Lung (tissue), 12 donors: ENCODE measurements around the gene TCOF1. TPM values are rescaled to one million over a fixed set of nuclear protein-coding genes. Genes with fewer than 3 reads are reported as not detected.

Source experiments
- ATAC-seq: fragments of 200-7000 bp; cut with Tn5 transposase; one replicate; pipeline ENCODE4 v1.9.1; 2020; ENCODE audit warnings: moderate number of reproducible peaks; ENCODE audit not compliant: insufficient read depth, low FRiP score
- DNase-seq, 3 donors: peaks; one replicate each; pipeline ENCODE4 v3.0.0-alpha.2; 2013 to 2017
- H3K27ac ChIP-seq, 2 donors: one replicate each; pipeline ENCODE4 v1.5.1; 2013; ENCODE audit warnings: mild to moderate bottlenecking in 2 of 2, moderate library complexity in 2 of 2, control low read depth in 1 of 2, inconsistent platforms in 1 of 2, low read depth in 1 of 2, low read length in 1 of 2
- H3K27me3 ChIP-seq, 3 donors: one replicate each; pipeline ENCODE4 v1.5.1; 2013; ENCODE audit warnings: low read length in 2 of 3; ENCODE audit not compliant: control insufficient read depth in 3 of 3, insufficient read depth in 3 of 3
- H3K36me3 ChIP-seq, 4 donors: one replicate each; pipeline ENCODE4 v1.5.1; 2013; ENCODE audit warnings: low read length in 4 of 4, mild to moderate bottlenecking in 1 of 4, moderate library complexity in 1 of 4; ENCODE audit not compliant: control insufficient read depth in 4 of 4, insufficient read depth in 4 of 4
- H3K4me1 ChIP-seq, 5 donors: one replicate each; pipeline ENCODE4 v1.5.1; 2013; ENCODE audit warnings: low read length in 5 of 5, mild to moderate bottlenecking in 2 of 5, moderate library complexity in 1 of 5; ENCODE audit not compliant: control insufficient read depth in 5 of 5, insufficient read depth in 5 of 5
- H3K4me3 ChIP-seq: one replicate; pipeline ENCODE4 v1.5.1; 2013; ENCODE audit warnings: mild to moderate bottlenecking, control low read depth, moderate library complexity
- H3K9ac ChIP-seq, 2 donors: one replicate each; pipeline ENCODE4 v1.5.1; 2013; ENCODE audit warnings: low read length in 2 of 2, control low read depth in 1 of 2; ENCODE audit not compliant: insufficient read depth in 1 of 2
- H3K9me3 ChIP-seq, 4 donors: one replicate each; pipeline ENCODE4 v1.5.1; 2013; ENCODE audit warnings: low read length in 3 of 4, mild to moderate bottlenecking in 1 of 4, moderate library complexity in 1 of 4; ENCODE audit not compliant: control insufficient read depth in 4 of 4, insufficient read depth in 3 of 4
- WGBS, 2 donors: extraction: QIAGEN DNeasy Blood & Tissue Kit; methylation state at CpG; one replicate each; pipeline ENCODE4 v1.1.7; 2013; 5-methylcytosine and 5-hydroxymethylcytosine counted together
- polyA plus RNA-seq, 2 donors: library from polyadenylated mRNA; stranded (reverse); fragments of 200-250 nt; gene quantifications; one replicate each; pipeline ENCODE4 v1.2.1, GENCODE V29; 2013
- total RNA-seq, 2 donors: library from RNA; depleted of rRNA in 1 of 2; stranded (reverse); fragments of >200 nt in 1 of 2; gene quantifications; one replicate each; pipeline ENCODE4 v1.2.1, GENCODE V29; 2014 to 2021
- TF ChIP-seq, protein P1 (sequence below): IDR thresholded peaks from 2 replicates; pipeline ENCODE4 v1.5.1; 2012; ENCODE audit warnings: mild to moderate bottlenecking; ENCODE audit errors: control extremely low read depth, extremely low read depth
- donor health status: control.
- donor health status: control.
- donor health status: Bipolar disorder and iron deficiency.
- donor health status: healthy.
- donor health status: DM: yes; HTN: yes; CAD: no.

The TCOF1 gene
- total and polyA plus RNA-seq, 4 donors: 13.3 to 25.3 (median 15.9) TPM

GRCh38 chr5:150428106-150428876 is 70.8 kb downstream of the TCOF1 start:
- Histone ChIP-seq H3K9me3 (no peaks in the 10 kb centered on the region), H3K9ac (no peak overlapping the region), H3K4me3 (no peak overlapping the region), H3K36me3 (no peaks in the 10 kb centered on the region), H3K27ac (peak overlapping the region; percentile 2 to 45), H3K27me3 (no peaks in the 10 kb centered on the region), H3K4me1 (peaks cover 0 to 5% (median 0%) of the 10 kb centered on the region in 5 donors)
- DNase-seq (peak in 1 of 3 donors; percentile 6), ATAC-seq (no peak)
- 48 to 69% methylated on average over 18 of the region's 18 CpGs for WGBS, 2 donors
- TF ChIP-seq, protein P1, sequence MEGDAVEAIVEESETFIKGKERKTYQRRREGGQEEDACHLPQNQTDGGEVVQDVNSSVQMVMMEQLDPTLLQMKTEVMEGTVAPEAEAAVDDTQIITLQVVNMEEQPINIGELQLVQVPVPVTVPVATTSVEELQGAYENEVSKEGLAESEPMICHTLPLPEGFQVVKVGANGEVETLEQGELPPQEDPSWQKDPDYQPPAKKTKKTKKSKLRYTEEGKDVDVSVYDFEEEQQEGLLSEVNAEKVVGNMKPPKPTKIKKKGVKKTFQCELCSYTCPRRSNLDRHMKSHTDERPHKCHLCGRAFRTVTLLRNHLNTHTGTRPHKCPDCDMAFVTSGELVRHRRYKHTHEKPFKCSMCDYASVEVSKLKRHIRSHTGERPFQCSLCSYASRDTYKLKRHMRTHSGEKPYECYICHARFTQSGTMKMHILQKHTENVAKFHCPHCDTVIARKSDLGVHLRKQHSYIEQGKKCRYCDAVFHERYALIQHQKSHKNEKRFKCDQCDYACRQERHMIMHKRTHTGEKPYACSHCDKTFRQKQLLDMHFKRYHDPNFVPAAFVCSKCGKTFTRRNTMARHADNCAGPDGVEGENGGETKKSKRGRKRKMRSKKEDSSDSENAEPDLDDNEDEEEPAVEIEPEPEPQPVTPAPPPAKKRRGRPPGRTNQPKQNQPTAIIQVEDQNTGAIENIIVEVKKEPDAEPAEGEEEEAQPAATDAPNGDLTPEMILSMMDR: no peak

DNA sequence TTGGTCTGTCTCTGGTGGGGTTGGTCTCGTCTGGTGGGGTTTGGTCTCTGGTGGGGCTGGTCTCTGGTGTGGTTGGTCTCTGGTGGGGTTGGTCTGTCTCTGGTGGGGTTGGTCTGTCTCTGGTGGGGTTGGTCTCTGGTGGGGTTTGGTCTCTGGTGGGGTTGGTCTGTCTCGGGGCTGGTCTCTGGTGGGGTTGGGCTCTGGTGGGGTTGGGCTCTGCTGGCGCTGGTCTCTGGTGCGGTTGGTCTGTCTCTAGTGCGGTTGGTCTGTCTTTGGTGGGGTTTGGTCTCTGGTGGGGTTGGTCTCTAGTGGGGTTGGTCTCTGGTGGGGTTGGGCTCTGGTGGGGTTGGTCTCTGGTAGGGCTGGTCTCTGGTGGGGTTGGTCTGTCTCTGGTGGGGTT is 71.5 kb downstream of the TCOF1 start:
- H3K9ac ChIP-seq: no peak overlapping the region
- H3K27me3 ChIP-seq: no peaks in the 10 kb centered on the region
- TF ChIP-seq, protein P1: no peak
- H3K36me3 ChIP-seq: no peaks in the 10 kb centered on the region
- 92 to 99% methylated on average over 5 of the region's 5 CpGs for WGBS, 2 donors
- no peaks in the 10 kb centered on the region for H3K9me3 ChIP-seq
- H3K4me3 ChIP-seq: no peak overlapping the region
- no peak for ATAC-seq
- DNase-seq: no peak
- peaks cover 0 to 5% (median 0%) of the 10 kb centered on the region in 5 donors for H3K4me1 ChIP-seq
- H3K27ac ChIP-seq: no peak overlapping the region

- TF ChIP-seq, protein P1: no peak
- ATAC-seq (no peak), DNase-seq (no peak)
- WGBS, 2 donors: 77 to 80% methylated on average over 5 of the region's 5 CpGs
- peaks cover 0 to 5% (median 0%) of the 10 kb centered on the region in 5 donors for H3K4me1 ChIP-seq
- no peaks in the 10 kb centered on the region for H3K9me3 ChIP-seq
- H3K36me3 ChIP-seq: no peaks in the 10 kb centered on the region
- H3K4me3 ChIP-seq: no peak overlapping the region
- no peak overlapping the region for H3K9ac ChIP-seq
- H3K27me3 ChIP-seq: no peaks in the 10 kb centered on the region
- H3K27ac ChIP-seq: no peak overlapping the region
Observed at GRCh38 chr5:150429410-150429873, 71.9 kb downstream of the TCOF1 start.
